GM18867 (cell line): ENCODE measurements around the gene CAP1.
A peak's percentile ranks its signal among the peaks of the same experiment; 100 is the strongest.
"Not testable (repeated sequence)": the region's sequence is repeated elsewhere in the genome, so short reads cannot be mapped to it uniquely, and the experiment has no call there.

Source experiments
- ATAC-seq: cut with Tn5 transposase; IDR thresholded peaks from one replicate; pipeline ENCODE4 v1.9.1; 2021; ENCODE audit warnings: mild to moderate bottlenecking, moderate library complexity; ENCODE audit not compliant: unreplicated experiment

Gene CAP1

DNA sequence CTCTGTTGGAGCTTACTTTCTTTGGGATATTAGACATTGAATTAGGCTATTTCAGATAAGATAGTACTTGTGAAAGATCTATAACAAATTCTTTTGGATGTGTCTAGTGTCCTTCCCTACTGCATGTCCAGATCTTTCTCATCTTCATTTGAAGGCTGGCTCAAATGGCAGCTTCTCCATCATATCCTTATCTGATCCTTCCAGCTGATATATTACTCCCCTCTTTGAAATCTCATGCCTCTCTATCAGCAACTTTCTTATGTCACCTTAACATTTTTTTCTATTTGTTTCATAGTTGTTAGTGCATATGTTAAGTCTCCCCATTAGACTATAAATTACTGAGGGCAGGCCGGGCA is 17.5 kb downstream of the CAP1 start:
- ATAC-seq, result no peak

DNA sequence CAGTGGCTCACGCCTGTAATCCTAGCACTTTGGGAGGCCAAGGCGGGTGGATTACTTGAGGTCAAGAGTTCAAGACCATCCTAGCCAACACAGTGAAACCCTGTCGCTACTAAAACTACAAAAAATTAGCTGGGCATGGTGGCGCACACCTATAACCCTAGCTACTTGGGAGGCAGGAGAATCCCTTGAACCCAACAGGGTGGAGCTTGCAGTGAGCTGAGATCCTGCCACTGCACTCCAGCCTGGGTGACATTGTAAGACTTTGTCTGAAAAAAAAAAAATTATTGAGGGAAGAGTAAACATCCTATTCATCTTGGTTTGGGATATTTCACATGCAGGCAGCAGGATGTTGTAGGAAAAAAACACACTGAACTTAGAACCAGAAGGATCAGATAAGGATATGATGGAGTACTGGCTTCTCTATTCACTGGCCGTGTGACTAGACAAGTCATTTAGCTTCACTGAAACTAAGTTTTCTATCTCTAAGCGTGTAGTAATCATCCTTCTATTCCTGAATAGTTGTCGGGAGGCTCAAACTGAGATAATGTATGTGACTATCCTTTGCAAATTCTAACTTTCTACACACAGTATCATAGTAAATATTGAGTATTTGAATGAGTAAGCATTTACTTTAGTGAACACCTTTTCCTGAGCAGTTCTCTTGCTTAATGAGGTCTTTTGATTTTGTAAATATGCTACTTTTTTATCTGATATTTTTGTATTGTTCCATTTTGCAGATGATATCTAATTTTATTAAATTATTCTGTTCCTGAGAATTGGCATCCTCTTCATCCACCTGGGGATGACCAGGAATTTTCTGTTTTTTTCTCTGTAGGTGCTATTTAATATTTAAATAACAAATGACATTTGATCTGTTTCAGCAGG is 18.2 kb downstream of the CAP1 start:
- no peak for ATAC-seq

DNA sequence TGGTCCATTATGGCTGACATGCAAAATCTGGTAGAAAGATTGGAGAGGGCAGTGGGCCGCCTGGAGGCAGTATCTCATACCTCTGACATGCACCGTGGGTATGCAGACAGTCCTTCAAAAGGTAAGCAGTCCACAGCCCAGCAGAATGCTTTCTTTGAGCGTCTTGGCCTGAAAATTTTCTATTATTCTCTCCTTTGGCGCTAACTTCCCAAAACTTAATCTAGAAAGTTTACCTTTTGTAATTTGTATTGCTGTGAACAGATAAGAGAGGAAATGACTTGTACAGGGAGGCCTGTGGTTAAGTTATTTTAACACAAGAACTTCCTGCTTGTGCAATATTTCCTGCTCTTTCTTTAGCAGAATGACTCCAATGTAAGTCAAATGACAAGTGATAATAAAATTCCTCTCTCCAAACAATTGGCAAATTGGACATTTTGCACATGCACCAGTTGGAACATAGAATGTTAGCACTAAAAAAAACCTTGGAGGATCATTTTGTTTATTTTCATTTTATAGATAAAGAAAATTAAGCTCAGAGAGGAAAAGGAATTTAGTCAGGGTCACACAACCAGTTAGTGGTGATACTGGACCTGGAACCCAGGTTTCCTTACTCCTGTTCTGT is 18.9 kb downstream of the CAP1 start:
- no peak for ATAC-seq

DNA sequence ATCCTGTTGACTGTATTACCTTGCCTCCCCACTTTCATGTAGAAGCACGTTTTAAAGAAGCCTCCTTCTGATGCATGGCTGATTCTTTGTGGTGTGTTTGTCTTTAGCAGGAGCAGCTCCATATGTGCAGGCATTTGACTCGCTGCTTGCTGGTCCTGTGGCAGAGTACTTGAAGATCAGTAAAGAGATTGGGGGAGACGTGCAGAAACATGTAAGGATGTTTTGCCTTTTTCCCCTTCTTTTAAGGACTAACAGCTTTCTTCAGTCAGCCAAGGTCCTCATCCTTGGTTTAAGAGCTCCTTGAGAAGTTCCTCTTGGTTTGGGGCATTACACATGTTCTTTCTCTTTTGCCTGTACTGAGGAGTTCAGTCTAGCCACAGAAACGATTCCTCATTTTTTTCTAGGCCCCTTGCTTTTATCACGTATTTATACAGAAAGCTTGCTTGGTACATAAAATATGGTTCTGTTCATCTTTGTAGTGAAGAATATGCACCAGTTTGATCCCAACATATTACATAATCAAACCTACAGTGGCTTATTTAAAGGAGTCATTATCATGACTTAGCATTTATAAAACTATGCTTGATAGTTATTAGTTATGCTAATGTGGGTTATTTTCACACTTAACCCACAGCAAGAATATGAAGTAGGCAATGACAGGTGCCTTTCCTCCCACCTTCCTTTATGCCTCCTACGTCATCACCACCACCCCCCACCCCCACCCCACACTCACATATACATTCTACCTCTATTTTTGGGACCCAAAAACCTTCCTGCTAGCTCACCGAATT is 19.6 kb downstream of the CAP1 start:
- no peak for ATAC-seq

DNA sequence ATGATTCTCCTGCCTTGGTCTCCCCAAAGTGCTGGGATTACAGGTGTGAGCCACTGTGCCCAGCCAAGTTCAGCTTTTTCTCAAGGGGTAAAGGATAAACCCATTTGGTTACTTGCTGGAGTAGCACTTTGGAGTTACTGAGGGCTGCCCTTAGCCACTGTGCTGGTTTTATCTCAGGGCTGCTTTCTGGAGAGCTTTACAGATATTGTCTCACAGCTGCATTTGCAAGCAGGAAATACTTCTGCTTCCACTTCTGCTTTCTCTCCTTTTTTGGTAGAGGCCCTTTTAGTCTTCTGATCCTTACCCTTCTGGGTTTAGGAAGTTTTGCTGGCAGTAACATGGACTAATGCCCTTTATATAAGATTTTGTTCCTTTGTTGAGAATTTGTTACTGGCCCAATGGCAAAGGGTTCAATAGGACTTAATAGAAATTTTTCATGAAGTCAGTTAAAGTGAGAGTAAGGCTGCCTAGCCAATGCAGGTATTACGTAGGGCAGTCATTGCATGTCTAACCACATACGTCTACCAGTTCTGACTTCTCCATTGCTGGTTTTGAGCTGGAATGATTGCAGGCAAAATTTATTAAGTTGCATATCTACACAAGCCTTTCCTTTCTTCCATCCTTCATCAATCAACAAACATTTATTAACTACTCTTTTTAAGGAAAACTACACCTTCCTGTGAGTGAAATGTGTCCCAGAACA is 24.4 kb downstream of the CAP1 start:
- peak; percentile 69 for ATAC-seq

DNA sequence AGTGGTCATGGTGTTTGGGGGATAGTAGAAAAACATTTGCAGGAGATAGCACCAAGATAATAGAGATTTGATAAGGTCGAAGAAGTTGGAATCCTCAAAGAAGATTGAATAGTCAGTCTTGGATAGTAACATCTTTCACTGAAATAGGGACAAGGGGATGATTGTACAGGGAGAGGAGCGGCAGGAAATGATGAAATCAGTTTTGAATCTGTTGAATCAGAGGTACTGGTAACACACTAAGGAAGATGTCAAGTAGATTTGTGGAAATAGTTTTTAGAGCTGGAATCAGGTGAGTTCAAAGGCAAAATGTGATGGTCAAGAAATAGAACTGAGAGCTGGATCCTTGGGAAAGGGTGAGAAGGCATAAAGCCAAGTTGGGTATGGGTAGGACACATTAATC is 26.5 kb downstream of the CAP1 start:
- ATAC-seq, result no peak

DNA sequence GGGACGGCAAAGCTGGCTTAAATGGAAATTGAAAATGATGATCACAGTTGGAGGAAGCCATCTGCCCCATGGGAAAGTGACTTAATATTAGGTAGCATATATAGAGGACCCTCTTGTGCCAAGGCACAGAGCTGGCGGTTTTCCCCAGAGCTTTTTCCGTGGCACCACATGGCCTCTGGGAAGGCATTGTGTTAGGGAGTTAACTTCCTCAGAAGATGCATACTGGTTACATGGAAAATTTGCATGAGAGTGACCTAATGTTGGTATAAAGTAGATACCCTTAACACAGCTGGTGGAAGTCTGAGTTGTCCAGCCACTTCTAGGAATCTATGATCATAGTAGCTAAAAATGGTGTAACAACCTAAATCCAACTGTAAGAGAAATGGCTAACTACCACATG is 27.3 kb downstream of the CAP1 start:
- ATAC-seq, result no peak

DNA sequence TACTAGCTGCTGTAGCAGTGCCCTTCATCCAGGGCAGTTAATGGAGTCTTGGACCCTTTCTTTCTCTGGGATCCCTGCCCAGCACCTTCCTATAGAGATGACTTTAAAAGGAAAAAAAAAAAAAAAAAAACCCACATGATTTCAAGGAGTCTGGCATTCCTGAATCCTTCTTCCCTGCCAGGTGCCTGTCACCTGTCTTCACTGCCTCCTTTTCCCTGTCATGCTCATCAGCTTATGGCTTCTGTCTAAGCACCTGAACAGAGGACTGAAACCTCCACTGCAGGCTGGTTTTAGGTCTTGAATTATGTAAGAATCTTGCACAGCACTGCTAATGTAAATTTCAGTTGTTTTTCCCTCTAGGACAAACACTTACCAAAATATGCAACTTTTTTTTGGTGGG is 31.6 kb downstream of the CAP1 start:
- ATAC-seq, result no peak

DNA sequence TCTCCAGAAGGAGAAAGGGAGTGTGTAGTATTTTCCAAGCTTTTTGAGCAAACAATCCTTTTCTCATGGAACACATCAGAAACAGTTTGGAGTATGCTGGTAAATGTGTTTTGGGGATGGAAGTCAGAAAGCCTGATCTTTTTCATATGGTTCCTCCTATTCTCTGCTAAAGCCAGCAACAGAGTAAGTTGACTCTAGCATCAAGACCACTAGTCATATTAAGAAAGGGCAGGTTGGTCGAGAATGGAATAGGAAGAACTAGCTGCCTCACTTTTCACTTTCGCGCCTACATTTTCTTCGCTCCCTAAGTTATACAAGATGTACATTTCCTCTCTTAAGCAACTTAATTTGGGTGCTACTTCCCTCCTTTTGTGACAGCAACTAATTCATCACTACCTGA is 32.5 kb downstream of the CAP1 start:
- no peak for ATAC-seq

DNA sequence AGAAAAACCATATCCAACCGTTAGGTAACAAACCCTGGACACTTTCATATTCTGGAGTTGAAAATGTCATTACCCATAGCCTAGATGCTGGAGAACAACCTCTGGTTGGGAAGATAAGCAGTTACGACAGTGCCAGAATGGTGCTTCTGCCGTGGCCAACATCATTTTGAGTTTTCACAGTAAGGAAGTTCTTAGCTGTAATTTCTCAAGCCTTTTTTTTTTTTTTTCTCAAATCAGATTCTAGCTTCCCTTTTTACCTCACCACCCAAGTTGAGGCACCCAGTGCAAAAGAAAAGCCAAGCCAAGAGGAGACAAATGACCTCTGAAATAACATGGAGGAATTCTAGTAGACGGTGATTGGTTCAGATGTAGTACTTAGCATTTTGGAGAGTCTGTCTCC is 34.7 kb downstream of the CAP1 start:
- no peak for ATAC-seq

DNA sequence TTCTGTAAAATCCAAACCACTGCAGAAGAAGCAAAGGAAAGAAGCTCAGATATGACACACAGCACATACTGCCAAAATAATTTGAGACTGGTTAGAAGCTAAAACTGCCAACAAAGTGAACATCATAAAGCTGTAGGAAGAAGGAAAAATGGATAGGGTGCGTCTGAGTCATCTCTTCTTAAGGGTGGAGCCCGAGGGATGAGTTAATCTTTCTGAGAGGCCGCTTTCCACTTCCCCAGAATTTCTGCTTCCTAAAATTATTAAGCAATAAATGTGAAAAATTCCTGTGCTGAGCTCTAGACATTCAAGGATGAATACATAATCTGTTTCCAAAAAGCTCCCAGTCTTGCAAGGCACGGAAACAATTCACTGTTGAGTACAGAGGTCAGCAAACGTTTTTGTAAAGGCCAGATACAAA is 36.4 kb downstream of the CAP1 start:
- ATAC-seq, result no peak

DNA sequence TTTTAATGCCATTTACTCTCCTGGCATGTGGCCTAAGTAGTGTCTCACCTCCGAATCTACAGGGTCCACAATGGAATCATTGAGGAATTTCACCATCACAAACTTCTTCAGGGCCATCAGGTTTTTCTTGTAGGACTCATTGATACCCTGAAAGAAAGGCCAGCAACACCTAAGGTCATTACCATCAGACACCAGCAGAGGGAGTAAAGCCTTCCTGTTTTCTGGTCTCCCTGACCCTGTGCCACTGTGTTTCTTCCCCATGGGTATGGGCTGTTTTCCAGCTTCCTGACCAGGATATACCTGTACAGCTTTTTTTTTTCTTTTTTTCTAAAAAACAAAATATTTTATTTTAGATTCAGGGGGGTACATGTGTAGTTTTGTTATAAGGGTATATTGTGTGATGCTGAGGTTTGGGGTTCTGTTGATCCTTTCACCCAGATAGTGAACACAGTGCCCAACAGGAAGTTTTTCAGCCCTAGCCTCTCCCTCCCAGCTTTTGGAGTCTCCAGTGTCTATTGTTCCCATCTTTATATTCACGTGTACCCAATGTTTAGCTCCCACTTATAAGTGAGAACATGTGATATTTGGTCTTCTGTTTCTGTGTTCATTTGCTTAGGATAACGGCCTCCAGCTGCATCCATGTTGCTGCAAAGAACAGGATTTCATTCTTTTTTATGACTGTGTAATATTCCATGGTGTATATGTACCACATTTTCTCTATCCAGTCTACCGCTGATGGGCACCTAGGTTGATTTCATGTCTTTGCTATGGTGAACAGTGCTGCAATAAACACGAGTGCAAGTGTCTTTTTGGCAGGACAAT is 38.2 kb downstream of the CAP1 start:
- no peak for ATAC-seq

DNA sequence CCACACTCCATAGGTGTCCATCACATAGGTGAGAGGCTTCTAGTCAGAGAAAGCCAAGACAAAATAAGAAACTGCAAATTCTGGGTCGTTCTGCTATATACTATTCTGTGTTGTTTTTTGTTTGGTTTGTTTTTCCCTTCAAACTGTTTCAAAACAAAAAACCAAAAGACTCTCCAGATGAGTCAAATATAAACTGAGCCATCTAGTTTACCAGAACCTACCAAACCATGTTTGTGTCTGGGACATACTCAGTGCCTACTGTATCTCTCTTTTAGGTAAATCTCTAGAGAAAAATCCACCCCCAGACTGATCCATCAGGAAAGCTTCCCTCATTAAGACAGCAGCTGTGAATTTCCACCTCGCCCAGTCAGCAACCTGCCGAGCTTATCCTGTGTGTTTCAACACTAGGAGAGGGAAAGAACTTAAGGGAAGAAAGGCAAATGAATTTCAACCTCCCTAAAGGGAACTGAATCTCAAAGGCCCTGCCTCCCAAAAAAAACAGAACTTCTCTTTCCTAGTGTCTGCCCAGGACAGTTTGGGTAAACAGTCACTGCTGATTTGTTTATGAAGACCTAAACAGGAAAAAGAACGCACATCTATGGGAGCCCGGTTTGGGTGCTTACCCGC is 39.4 kb downstream of the CAP1 start:
- ATAC-seq, result no peak

DNA sequence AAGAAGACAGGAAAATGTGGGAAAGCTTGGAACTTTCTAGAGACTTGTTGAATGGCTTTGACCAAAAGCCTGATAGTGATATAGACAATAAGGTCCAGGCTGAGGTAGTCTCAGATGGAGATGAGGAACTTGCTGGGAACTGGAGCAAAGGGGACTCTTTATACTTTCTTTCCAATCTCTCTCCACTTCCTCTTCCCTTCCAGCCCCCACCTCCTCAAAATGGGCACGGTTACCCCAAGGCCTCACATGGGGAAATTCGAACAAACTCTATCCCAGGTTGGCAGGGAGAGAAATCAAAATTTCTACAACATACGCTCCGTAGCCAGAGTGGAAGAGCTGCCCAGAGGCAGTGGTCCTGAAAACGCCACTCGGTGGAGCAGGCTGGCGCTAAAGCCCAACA is 41.3 kb downstream of the CAP1 start:
- no peak for ATAC-seq

DNA sequence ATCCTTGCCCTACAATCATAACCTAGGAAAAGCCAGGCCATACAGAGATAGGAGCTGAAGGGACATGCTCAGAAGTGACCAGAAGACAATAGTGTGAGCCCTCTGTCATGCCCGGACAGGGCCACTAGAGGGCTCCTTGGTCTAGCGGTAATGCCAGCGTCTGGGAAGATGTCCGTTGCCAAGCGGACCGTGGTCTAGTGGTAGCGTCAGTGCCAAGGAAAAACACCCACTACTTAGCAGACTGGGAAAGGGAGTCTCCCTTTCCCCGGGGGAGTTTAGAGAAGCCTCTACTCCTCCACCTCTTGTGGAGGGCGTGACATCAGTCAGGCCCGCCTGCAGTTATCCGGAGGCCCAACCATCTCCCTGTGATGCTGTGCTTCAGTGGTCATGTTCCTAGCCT is 44.2 kb downstream of the CAP1 start:
- not testable (repeated sequence) for ATAC-seq

DNA sequence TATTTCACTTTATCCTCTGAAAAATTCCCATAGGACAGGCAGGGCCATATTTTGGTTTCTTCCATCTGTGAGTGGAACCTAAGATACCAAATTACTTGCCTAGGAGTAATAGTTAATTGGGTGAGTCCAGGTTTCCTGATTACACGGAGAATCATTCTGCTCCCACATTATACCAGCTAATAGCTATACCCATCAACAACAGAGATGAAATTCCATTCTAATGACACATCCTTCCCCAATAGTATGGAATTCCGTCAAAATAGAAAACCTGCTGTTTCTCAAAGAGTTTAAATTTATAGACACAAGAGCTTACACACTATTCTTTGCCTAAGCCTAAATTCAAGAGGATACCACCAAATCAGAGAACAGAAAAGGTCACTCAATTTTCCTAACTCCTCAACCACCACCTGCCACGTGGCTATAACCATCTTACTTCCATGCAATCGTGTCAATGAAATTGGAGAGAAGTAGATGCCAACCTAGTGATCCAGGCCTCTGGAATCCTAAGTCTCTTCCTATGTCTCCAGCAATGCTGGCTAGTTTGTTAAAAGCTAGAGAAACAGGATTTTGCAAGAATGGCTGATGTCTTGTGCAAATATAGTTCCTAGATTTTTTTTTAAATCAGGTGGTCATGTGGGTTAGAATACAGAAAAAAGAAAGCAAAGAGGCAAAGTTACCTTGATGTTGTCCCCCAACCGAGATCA is 50.3 kb downstream of the CAP1 start:
- ATAC-seq, result no peak

DNA sequence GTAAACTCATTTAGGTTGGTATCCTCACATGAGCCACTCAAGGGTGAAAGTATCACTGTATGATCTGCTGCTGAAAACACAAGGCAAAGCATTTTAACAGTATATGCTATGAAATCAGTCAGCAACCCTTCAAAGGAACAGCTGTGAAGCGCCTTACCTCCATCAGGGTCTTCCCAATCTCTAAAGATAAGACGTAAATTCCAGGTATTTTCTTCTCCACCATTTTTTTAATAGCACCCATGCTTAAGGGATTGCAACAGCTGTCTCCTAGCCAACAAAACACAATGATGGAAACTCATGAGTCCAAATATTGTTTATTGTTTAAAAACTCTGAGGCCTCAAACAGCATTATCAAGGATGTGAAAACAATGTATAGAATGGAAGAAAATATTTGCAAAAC is 51.7 kb downstream of the CAP1 start:
- ATAC-seq, result no peak

DNA sequence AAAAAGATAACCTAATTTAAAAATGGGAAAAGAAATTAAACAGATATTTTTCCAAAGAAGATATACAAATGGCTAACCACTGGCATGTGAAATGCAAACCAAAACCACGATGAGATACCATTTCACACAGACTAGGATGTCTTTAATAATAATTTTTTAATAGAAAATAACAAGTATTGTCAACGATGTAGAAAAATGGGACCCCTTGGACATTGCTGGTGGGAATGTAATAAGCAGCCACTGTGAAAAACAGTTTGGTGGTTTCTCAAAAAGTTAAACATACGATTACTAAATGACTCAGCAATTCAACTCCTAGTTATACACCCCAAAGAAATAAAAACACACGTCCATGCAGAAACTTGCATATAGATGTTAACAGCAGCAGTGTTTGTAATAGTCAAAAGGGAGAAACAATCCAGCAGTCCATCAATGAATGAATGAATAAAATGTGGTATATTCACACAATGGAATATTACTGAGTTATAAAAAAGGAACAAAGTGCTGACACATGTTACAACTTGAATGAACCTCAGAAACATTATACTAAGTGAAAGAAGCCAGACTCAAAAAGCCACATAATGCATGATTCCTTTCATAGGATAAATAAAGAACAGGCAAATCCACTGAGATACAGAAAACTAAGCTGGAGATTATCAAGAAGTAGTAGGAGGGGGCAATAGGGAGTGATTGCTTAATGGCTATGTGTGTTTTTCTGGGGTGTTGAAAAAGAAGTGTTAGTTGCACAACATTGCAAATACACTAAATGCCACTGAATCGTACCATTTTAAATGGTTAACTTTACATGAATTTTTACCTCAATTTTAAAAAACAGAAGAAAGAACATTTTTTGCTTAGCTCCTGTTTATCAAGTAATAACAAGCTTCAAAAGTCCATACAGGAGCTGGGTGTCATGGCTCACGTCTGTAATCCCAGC is 52.4 kb downstream of the CAP1 start:
- no peak for ATAC-seq
